Prostate gland (tissue), 2 donors: ENCODE results near the gene SYNJ2. TPM values are rescaled to one million over a fixed set of nuclear protein-coding genes. Genes with fewer than 3 reads are reported as not detected.
"Not testable (repeated sequence)": the region's sequence is repeated elsewhere in the genome, so short reads cannot be mapped to it uniquely, and the experiment has no call there.

ENCODE experiments used
- DNase-seq: peaks from one replicate; pipeline ENCODE4 v3.0.0-alpha.2; 2019; ENCODE audit warnings: low spot score
- H3K27ac ChIP-seq, 2 donors: fragments of 200-600 bp; sonication (generic); 2 replicates each; pipeline ENCODE4 v1.5.1; 2017 to 2019
- H3K27me3 ChIP-seq: fragments of 200-600 bp; sonication (generic); replicated peaks from 2 replicates; pipeline ENCODE4 v1.5.1; 2019; ENCODE audit not compliant: insufficient read depth
- H3K36me3 ChIP-seq, 2 donors: fragments of 200-600 bp; sonication (generic); 1 replicate in 1 of 2; 2 replicates in 1 of 2; pipeline versions ENCODE4 v1.5.1 to v1.8.1; 2017 to 2019
- H3K4me1 ChIP-seq: fragments of 200-600 bp; sonication (generic); replicated peaks from 2 replicates; pipeline ENCODE4 v1.5.1; 2019
- H3K4me3 ChIP-seq, 2 donors: fragments of 200-600 bp; sonication (generic); 2 replicates each; pipeline ENCODE4 v1.5.1; 2017 to 2019
- H3K9me3 ChIP-seq: fragments of 200-600 bp; sonication (generic); 2 replicates; pipeline ENCODE4 v1.5.1; 2017
- POLR2A ChIP-seq: fragments of 450-650 bp; IDR thresholded peaks from one replicate; pipeline ENCODE4 v1.6.1; 2016; ENCODE audit warnings: antibody characterized with exemption, mild to moderate bottlenecking
- POLR2AphosphoS5 ChIP-seq: sonication (generic); formaldehyde crosslinking; IDR thresholded peaks from one replicate; pipeline ENCODE4 v1.6.1; 2017; ENCODE audit warnings: antibody characterized with exemption
- WGBS: methylation state at CpG from one replicate; pipeline ENCODE4 v1.1.5; 2018; 5-methylcytosine and 5-hydroxymethylcytosine counted together
- intact Hi-C: fragments of 100-400 bp; cut with DNase I; formaldehyde crosslinking; loops from one replicate; pipeline ENCODE4 v1.14.2; 2022
- total RNA-seq, 2 donors: library from RNA; depleted of rRNA; stranded (reverse); fragments of >200 nt; gene quantifications; one replicate each; pipeline ENCODE4 v1.1.0, GENCODE V29; 2016
- TF ChIP-seq, protein P1 (sequence below), 4 experiments: fragments of 200-600 bp in 2 of 4; fragments of 450-650 bp in 2 of 4; sonication (generic) in 2 of 4; IDR thresholded peaks; 1 replicate in 3 of 4; 2 replicates in 1 of 4; pipeline ENCODE4 v1.5.1; 2016 to 2019; ENCODE audit warnings: antibody characterized with exemption in 4 of 4, mild to moderate bottlenecking in 2 of 4, moderate library complexity in 2 of 4

SYNJ2 gene
- total RNA-seq, 2 donors from 2014 or later, result 19.7 to 19.9 TPM

- no peak for DNase-seq
- no peak overlapping the region for H3K4me3 ChIP-seq
- H3K4me1 ChIP-seq, result no peaks in the 10 kb centered on the region
- intact Hi-C loops, result no loop called here
- no peaks in the 10 kb centered on the region for H3K36me3 ChIP-seq
- no peak overlapping the region for H3K27ac ChIP-seq
- WGBS, result 90% methylated on average over 8 of the region's 8 CpGs
- no peaks in the 10 kb centered on the region for H3K9me3 ChIP-seq
- H3K27me3 ChIP-seq, result no peaks in the 10 kb centered on the region
- TF ChIP-seq, protein P1, sequence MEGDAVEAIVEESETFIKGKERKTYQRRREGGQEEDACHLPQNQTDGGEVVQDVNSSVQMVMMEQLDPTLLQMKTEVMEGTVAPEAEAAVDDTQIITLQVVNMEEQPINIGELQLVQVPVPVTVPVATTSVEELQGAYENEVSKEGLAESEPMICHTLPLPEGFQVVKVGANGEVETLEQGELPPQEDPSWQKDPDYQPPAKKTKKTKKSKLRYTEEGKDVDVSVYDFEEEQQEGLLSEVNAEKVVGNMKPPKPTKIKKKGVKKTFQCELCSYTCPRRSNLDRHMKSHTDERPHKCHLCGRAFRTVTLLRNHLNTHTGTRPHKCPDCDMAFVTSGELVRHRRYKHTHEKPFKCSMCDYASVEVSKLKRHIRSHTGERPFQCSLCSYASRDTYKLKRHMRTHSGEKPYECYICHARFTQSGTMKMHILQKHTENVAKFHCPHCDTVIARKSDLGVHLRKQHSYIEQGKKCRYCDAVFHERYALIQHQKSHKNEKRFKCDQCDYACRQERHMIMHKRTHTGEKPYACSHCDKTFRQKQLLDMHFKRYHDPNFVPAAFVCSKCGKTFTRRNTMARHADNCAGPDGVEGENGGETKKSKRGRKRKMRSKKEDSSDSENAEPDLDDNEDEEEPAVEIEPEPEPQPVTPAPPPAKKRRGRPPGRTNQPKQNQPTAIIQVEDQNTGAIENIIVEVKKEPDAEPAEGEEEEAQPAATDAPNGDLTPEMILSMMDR (IDR thresholded peaks at IDR 0.05), result no peak
- no peak for TF ChIP-seq POLR2AphosphoS5
- TF ChIP-seq POLR2A, result no peak
Measured at GRCh38 chr6:157967486-157967885, 14.2 kb upstream of the SYNJ2 start.

GRCh38 chr6:157972177-157972576 is 9.5 kb upstream of the SYNJ2 start:
- intact Hi-C loops, DNase-seq, H3K9me3 ChIP-seq, H3K27me3 ChIP-seq, H3K27ac ChIP-seq, H3K4me1 ChIP-seq, H3K36me3 ChIP-seq, H3K4me3 ChIP-seq: not testable (repeated sequence)
- WGBS, result 88% methylated on average over 3 of the region's 3 CpGs

DNA sequence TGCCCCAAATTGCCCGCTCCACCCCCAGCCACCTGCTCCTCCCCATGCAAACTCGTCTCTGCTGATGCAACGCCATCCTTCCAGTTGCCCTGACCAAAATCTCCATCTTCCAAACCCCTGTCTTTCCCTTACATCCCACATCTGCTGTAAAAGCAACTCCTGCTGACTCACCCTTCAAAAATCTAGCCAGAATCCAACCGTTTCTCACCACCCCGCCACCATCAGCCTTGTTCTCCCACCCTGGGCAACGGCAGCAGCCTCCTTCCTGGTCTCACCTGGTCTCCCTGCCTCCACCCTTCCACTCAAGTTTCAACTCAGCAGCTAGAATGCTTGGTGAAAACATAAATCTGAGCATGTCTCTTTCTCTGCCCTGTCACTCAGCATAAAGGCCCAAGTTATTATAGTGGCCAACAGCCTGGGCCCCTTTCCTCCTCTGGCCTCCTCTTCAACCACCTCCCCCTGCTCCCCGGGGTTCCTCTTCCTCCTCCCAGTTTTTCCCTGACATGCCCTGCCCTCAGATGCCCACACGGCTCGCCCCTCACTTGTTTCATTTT is 7.2 kb upstream of the SYNJ2 start:
- H3K4me1 ChIP-seq, result no peaks in the 10 kb centered on the region
- intact Hi-C loops, result no loop called here
- no peak overlapping the region for H3K4me3 ChIP-seq
- H3K36me3 ChIP-seq, result no peaks in the 10 kb centered on the region
- no peak for DNase-seq
- no peak overlapping the region for H3K27ac ChIP-seq
- no peaks in the 10 kb centered on the region for H3K9me3 ChIP-seq
- TF ChIP-seq POLR2A, result no peak
- TF ChIP-seq, protein P1 (IDR thresholded peaks at IDR 0.05), result no peak
- no peak for TF ChIP-seq POLR2AphosphoS5
- WGBS, result 74% methylated on average over 9 of the region's 9 CpGs
- H3K27me3 ChIP-seq, result no peaks in the 10 kb centered on the region

DNA sequence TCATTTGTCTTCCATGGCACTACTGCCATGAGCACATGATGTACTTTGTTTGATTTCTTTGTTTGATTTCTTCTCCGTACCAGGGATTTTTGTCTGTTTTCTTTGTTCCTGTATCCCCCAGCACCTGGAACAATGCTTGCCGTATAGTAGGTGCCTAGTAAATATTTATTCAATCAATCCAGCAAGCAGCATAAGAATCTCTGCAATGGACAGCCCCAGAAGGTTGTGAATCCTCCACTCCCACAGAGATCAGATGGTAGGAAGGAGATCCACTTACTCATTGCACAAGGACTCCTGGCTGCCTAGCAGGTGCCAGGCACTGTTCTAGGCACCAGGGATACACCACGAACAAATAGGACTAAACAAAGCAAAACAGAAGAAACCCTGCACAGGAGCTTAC is 6.7 kb upstream of the SYNJ2 start:
- no peak for DNase-seq
- no peaks in the 10 kb centered on the region for H3K4me1 ChIP-seq
- no peak overlapping the region for H3K27ac ChIP-seq
- H3K36me3 ChIP-seq, result no peaks in the 10 kb centered on the region
- intact Hi-C loops, result no loop called here
- H3K9me3 ChIP-seq, result no peaks in the 10 kb centered on the region
- no peak overlapping the region for H3K4me3 ChIP-seq
- no peaks in the 10 kb centered on the region for H3K27me3 ChIP-seq
- no peak for TF ChIP-seq POLR2AphosphoS5
- TF ChIP-seq, protein P1 (IDR thresholded peaks at IDR 0.05), result no peak
- 49% methylated on average over 3 of the region's 3 CpGs for WGBS

GRCh38 chr6:157975456-157975855 is 6.2 kb upstream of the SYNJ2 start:
- no peak overlapping the region for H3K4me3 ChIP-seq
- 95% methylated on average over 2 of the region's 2 CpGs for WGBS
- H3K27me3 ChIP-seq, result no peaks in the 10 kb centered on the region
- H3K27ac ChIP-seq, result no peak overlapping the region
- no peak for DNase-seq
- TF ChIP-seq, protein P1 (IDR thresholded peaks at IDR 0.05), result no peak
- TF ChIP-seq POLR2A (no peak), POLR2AphosphoS5 (no peak)
- no peaks in the 10 kb centered on the region for H3K9me3 ChIP-seq
- intact Hi-C loops, result no loop called here
- H3K36me3 ChIP-seq, result no peaks in the 10 kb centered on the region
- no peaks in the 10 kb centered on the region for H3K4me1 ChIP-seq
